Activated CD4-positive, alpha-beta T cell treated with anti-CD3 and anti-CD28 coated beads for 36 hours (primary cell): ENCODE measurements around the gene ASTN2. TPM values are rescaled to one million over a fixed set of nuclear protein-coding genes. Genes with fewer than 3 reads are reported as not detected.

ENCODE experiments used
- ATAC-seq: fragments of 200-7000 bp; cut with Tn5 transposase; one replicate; pipeline ENCODE4 v1.10.0; 2021; ENCODE audit warnings: mild to moderate bottlenecking, moderate library complexity
- CTCF ChIA-PET: fragments of 350-600 bp; sonication (Branson Sonifier 250); formaldehyde crosslinking; loops from one replicate; lab custom pipeline; 2021; ENCODE audit warnings: antibody characterized with exemption; lab: Charles Lee
- POLR2A ChIA-PET: fragments of 350-600 bp; sonication (Branson Sonifier 250); formaldehyde crosslinking; loops from one replicate; lab custom pipeline; 2021; ENCODE audit warnings: antibody characterized with exemption, inconsistent platforms; lab: Charles Lee
- DNase-seq: peaks from one replicate; pipeline ENCODE4 v3.0.0-alpha.2; 2020
- H3K27ac Mint-ChIP-seq: one replicate; pipeline ENCODE4 v1.8.0; 2021; ENCODE audit warnings: mixed read lengths
- H3K27me3 Mint-ChIP-seq: one replicate; pipeline ENCODE4 v1.8.0; 2021; ENCODE audit warnings: mixed read lengths
- H3K36me3 Mint-ChIP-seq: one replicate; pipeline ENCODE4 v1.8.0; 2021; ENCODE audit warnings: low read depth, mixed read lengths
- H3K4me1 Mint-ChIP-seq: one replicate; pipeline ENCODE4 v1.8.0; 2021; ENCODE audit warnings: mixed read lengths
- H3K4me3 Mint-ChIP-seq: one replicate; pipeline ENCODE4 v1.8.0; 2021; ENCODE audit warnings: mild to moderate bottlenecking, moderate library complexity, mixed read lengths
- H3K9me3 Mint-ChIP-seq: one replicate; pipeline ENCODE4 v1.8.0; 2021; ENCODE audit warnings: low read depth, mixed read lengths
- intact Hi-C, 2 experiments: fragments of 100-400 bp; cut with DNase I in 1 of 2; cut with micrococcal nuclease in 1 of 2; formaldehyde crosslinking; loops; one replicate each; pipeline versions ENCODE4 v1.14.2 to v1.15.1; 2022 to 2024; cut with DNase I, micrococcal nuclease
- total RNA-seq, 2 experiments: library from RNA; stranded (reverse); gene quantifications; one replicate each; pipeline ENCODE4 v1.2.3, GENCODE V29; 2021

ASTN2 gene
- total RNA-seq, 2 experiments from 2014 or later, result 3.0 to 4.2 TPM

DNA sequence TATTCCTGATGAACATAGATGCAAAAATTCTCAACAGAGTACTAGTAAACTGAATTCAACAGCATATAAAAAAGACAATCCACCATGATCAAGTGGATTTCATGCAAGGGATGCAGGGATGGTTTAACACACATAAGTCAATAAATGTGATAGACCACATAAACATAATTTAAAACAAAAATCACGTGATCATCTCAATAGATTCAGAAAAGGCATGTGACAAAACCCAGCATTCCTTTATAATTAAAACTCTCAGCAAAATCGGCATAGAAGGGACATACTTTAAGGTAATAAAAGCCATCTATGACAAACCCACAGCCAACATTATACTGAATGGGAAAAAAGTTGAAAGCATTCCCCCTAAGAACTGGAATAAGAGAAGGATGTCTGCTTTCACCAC lies 894.6 kb downstream of the ASTN2 start:
- ChIA-PET CTCF (no interaction called here), POLR2A (no interaction called here)
- Mint-ChIP-seq H3K36me3 (peaks cover 6% of the 10 kb centered on the region), H3K4me3 (no peak overlapping the region), H3K27ac (no peak overlapping the region), H3K9me3 (peaks cover 38% of the 10 kb centered on the region), H3K4me1 (no peaks in the 10 kb centered on the region), H3K27me3 (no peaks in the 10 kb centered on the region)
- DNase-seq, result no peak
- intact Hi-C loops, result no loop called here
- ATAC-seq, result no peak

DNA sequence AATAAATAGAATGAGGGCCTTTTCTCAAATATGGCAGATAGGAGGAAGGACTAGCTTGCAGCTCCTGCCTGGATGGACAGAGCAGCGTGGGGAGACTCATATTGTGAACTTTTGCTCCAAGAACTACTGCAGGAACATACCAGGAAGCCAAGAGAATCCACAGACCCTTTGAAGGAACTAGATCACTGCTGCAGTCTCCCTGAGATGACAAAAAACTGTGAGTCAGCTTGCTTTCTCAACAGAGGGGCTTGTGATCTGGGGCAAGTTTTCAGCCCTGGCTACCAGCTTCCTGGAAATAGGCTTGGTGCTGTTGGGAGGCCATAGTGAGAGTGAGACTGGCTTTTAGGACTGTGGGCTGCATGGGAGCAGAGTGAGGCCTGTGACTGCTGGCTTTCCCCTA lies 898.4 kb downstream of the ASTN2 start:
- peaks cover 32% of the 10 kb centered on the region for H3K9me3 Mint-ChIP-seq
- no peak overlapping the region for H3K27ac Mint-ChIP-seq
- no peak for ATAC-seq
- no peak overlapping the region for H3K4me3 Mint-ChIP-seq
- no peak for DNase-seq
- no peaks in the 10 kb centered on the region for H3K27me3 Mint-ChIP-seq
- peaks cover 6% of the 10 kb centered on the region for H3K36me3 Mint-ChIP-seq
- ChIA-PET POLR2A (no interaction called here), CTCF (no interaction called here)
- intact Hi-C loops, result no loop called here
- no peaks in the 10 kb centered on the region for H3K4me1 Mint-ChIP-seq

DNA sequence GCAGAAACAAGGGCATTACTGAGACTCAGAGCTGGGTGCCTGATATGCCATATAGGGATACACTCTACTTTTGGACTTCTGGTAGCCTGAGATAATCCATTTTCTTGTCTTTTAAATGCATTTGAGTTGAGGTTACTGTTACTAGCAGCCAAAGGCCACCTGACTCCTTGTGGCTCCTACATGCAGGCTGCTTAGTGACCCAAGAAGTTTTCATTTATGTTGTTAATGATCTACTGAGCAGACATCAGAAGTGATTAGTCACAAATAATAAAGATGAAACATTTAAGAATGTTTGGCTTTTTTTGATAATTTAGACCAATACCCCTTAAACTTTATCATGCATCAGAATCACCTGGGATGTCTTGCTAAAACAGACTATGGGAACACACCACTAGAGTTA lies 899.3 kb downstream of the ASTN2 start:
- ChIA-PET CTCF (no interaction called here), POLR2A (no interaction called here)
- no peak overlapping the region for H3K27ac Mint-ChIP-seq
- no peak for DNase-seq
- ATAC-seq, result no peak
- H3K27me3 Mint-ChIP-seq, result no peaks in the 10 kb centered on the region
- H3K9me3 Mint-ChIP-seq, result peaks cover 28% of the 10 kb centered on the region
- intact Hi-C loops, result no loop called here
- peaks cover 6% of the 10 kb centered on the region for H3K36me3 Mint-ChIP-seq
- no peak overlapping the region for H3K4me3 Mint-ChIP-seq
- no peaks in the 10 kb centered on the region for H3K4me1 Mint-ChIP-seq

DNA sequence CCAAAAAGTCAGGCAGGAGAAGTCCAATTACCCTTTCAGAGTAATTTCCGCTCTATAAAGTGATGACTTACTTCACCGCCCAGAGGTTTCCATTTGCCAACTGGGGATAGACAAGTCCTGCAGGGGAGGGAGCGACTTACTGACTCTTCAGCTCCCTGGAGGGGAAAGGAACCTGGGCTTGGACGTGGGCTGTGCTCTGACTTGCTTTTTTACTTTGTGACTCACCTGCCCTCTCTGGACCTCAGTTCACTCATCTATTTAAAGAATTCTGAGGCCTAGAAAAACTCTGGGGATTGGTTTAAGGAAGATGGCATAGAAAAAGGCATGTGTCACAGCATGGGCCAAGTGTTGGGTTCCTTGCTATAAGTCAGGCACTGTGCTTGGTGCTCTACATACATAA lies 908.2 kb downstream of the ASTN2 start:
- peaks cover 5% of the 10 kb centered on the region for H3K27me3 Mint-ChIP-seq
- H3K27ac Mint-ChIP-seq, result no peak overlapping the region
- peaks cover 14% of the 10 kb centered on the region for H3K9me3 Mint-ChIP-seq
- POLR2A ChIA-PET, result no interaction called here
- CTCF ChIA-PET, result interaction anchor here (1.2 kb wide), 1 partner anchor 10 kb away, joined by 3 read pairs; no protein-coding TSS in a partner anchor
- peaks cover 5% of the 10 kb centered on the region for H3K4me1 Mint-ChIP-seq
- H3K36me3 Mint-ChIP-seq, result peaks cover 4% of the 10 kb centered on the region
- no peak for ATAC-seq
- no peak overlapping the region for H3K4me3 Mint-ChIP-seq
- intact Hi-C loops, result no loop called here
- no peak for DNase-seq

DNA sequence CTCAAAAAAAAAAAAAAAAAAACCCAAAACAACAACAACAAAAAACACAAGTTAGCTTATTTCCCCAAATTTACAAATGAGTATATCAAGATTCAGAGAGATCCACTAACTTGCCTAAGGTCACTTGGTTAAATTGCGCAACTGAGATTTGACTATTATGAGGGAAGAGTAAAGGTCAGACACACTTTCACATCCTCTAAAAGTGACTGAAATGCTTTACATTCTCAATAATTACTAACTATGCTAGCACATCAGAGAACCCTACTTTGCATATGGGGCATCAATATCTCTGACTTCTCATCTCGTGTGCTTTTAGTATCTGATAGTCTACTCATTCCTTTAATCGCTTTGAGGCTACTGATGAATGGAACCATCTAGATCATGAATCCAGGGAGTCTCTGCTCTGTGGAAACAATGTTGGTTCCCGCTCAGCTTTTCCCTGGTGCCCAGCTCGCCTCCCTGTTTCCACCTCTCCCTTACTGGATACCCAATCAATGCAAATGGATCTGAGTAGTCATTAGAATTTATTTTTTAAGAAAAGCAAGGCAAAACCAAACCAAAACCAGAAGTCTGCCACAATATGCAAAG lies 909.9 kb downstream of the ASTN2 start:
- intact Hi-C loops, result no loop called here
- Mint-ChIP-seq H3K27ac (no peak overlapping the region), H3K4me3 (no peak overlapping the region), H3K27me3 (peaks cover 5% of the 10 kb centered on the region), H3K36me3 (peaks cover 4% of the 10 kb centered on the region), H3K9me3 (peaks cover 11% of the 10 kb centered on the region), H3K4me1 (peaks cover 5% of the 10 kb centered on the region)
- POLR2A ChIA-PET, result no interaction called here
- DNase-seq (no peak), ATAC-seq (no peak)
- CTCF ChIA-PET, result no interaction called here

DNA sequence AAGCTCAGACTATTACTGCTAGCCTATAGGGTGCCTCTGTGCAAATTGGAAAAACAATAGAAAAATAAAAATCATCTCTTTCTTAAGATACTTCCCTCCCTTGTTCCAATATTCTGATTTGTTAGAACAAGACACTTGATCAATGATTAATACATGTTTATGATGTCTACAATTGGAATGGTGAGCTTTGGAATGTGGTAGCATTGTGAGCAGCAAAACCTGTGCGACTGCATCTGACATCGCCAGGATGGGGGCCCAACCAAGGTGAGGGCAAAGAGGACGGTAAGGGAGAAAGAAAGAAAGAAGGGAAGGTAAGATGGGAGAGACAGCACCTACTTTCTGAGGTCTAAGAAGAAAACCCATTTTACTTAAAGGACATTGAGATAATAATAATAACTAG lies 910.8 kb downstream of the ASTN2 start:
- DNase-seq (no peak), ATAC-seq (no peak)
- Mint-ChIP-seq H3K4me1 (peaks cover 5% of the 10 kb centered on the region), H3K36me3 (peaks cover 4% of the 10 kb centered on the region), H3K4me3 (no peak overlapping the region), H3K27me3 (peaks cover 5% of the 10 kb centered on the region), H3K27ac (no peak overlapping the region), H3K9me3 (peaks cover 8% of the 10 kb centered on the region)
- intact Hi-C loops, result no loop called here
- POLR2A ChIA-PET, result no interaction called here
- CTCF ChIA-PET, result interaction anchor here (0.5 kb wide), 2 partner anchors 430 to 910 kb away, joined by 3 read pairs; no protein-coding TSS in a partner anchor

DNA sequence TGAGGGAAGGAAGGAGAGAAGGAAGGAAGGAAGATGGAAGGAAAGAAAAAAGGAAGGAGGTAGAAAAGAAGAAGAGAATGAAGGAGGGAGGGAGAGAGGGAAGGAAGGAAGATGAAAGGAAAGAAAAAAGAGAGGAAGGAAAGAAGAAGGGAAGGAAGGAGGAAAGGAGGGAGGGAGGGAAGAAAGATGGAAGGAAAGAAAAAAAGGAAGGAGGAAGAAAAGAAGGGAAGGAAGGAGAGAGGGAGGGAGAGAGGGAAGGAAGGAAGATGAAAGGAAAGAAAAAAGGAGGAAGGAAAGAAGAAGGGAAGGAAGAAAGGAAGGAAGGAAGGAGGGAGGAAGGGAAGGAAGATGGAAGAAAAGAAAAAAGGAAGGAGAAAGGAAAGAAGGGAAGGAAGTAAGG lies 912.1 kb downstream of the ASTN2 start:
- H3K36me3 Mint-ChIP-seq, result peaks cover 4% of the 10 kb centered on the region
- peaks cover 8% of the 10 kb centered on the region for H3K9me3 Mint-ChIP-seq
- H3K27ac Mint-ChIP-seq, result no peak overlapping the region
- intact Hi-C loops, result no loop called here
- no peak overlapping the region for H3K4me3 Mint-ChIP-seq
- ChIA-PET CTCF (no interaction called here), POLR2A (no interaction called here)
- DNase-seq (no peak), ATAC-seq (no peak)
- H3K27me3 Mint-ChIP-seq, result peaks cover 5% of the 10 kb centered on the region
- H3K4me1 Mint-ChIP-seq, result peaks cover 5% of the 10 kb centered on the region

DNA sequence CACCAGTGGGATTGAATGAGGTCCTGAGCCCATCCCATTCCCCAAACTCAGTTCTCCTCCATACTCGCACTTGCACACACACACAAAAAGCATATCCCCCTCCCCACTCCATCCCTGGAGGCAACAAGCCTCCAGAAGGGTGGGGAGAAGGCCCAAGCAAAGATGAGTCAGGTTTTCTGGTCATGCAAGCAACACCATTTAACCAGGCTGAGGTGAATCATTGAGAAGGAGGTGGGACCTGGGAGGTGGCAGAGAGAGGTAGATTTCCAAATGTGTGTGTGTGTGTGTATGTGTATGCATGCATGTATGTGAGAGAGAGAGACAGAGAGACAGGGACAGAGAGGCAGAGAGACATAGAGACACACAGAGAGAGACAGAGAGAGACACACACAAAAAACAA lies 913.0 kb downstream of the ASTN2 start:
- intact Hi-C loops, result no loop called here
- Mint-ChIP-seq H3K27me3 (peaks cover 5% of the 10 kb centered on the region), H3K9me3 (peaks cover 6% of the 10 kb centered on the region), H3K4me3 (no peak overlapping the region), H3K36me3 (peaks cover 4% of the 10 kb centered on the region), H3K27ac (no peak overlapping the region), H3K4me1 (peaks cover 5% of the 10 kb centered on the region)
- CTCF ChIA-PET, result no interaction called here
- POLR2A ChIA-PET, result no interaction called here
- no peak for ATAC-seq
- DNase-seq, result no peak

DNA sequence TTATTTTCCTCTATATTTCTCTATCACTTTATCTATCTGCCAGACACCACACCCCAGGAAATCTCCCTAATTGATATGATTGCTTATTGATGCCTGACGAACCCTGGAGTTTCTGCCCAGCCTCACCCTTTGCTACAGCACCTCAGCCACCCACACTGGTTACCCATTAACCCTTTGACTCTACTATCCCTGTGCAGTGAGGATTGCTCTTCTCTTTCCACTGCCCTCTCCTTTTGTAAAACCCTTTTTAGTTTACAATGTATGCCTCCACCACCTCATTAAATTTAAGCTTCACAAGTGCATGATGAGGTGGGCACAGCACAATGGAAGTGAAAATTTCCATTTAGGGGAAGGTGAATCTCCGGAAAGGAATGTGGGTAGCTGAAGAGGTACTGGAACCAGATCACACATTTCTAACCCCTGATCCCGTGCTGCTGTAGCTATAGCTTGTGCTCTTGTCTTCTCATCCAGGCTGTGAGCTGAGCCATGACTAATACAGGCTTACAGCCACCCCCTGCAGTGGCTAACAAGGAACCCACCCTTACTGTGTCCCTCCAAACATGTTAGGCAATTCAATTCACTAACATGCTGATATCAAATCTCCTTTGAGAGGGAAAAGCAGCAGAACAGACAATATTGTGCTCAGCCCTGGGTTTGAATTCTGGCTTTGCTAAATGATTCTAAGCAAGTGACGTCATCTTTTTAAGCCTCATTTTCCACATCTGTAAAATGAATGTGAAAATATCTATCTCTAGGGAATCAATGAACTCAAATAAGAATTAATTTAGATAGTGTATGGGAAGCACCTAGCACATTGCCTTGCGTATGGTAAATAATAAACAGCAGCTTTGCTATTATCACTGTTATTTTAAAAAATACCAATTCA lies 914.6 kb downstream of the ASTN2 start:
- peaks cover 6% of the 10 kb centered on the region for H3K9me3 Mint-ChIP-seq
- DNase-seq (no peak), ATAC-seq (no peak)
- no peak overlapping the region for H3K27ac Mint-ChIP-seq
- H3K36me3 Mint-ChIP-seq, result peaks cover 4% of the 10 kb centered on the region
- H3K4me1 Mint-ChIP-seq, result peaks cover 5% of the 10 kb centered on the region
- peaks cover 5% of the 10 kb centered on the region for H3K27me3 Mint-ChIP-seq
- intact Hi-C loops, result loop anchor here (5.0 to 10.0 kb wide), 2 partner anchors 165 to 908 kb away; no protein-coding TSS in a partner anchor
- no peak overlapping the region for H3K4me3 Mint-ChIP-seq
- ChIA-PET CTCF (no interaction called here), POLR2A (no interaction called here)

DNA sequence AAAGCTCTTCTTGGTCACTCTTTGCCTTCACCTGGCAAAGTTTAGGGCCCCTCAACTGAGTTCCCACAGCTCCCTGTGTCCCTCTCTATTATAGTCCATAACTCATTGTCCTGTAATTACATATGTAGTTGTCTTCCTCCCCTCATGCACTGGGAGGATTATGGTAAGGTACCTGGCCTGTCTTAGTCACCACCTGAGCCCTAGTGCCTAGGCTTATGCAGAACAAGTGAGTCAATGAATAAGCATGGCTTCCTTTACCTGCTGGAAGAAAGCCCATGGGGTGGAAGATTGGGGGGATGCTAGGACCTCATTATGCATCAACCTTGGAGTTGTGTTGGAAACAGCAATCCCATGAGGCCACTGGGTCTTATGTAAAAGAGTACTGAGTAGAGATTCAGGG lies 915.4 kb downstream of the ASTN2 start:
- POLR2A ChIA-PET, result no interaction called here
- intact Hi-C loops, result loop anchor here (5.0 to 10.0 kb wide), 2 partner anchors 165 to 907 kb away; no protein-coding TSS in a partner anchor

DNA sequence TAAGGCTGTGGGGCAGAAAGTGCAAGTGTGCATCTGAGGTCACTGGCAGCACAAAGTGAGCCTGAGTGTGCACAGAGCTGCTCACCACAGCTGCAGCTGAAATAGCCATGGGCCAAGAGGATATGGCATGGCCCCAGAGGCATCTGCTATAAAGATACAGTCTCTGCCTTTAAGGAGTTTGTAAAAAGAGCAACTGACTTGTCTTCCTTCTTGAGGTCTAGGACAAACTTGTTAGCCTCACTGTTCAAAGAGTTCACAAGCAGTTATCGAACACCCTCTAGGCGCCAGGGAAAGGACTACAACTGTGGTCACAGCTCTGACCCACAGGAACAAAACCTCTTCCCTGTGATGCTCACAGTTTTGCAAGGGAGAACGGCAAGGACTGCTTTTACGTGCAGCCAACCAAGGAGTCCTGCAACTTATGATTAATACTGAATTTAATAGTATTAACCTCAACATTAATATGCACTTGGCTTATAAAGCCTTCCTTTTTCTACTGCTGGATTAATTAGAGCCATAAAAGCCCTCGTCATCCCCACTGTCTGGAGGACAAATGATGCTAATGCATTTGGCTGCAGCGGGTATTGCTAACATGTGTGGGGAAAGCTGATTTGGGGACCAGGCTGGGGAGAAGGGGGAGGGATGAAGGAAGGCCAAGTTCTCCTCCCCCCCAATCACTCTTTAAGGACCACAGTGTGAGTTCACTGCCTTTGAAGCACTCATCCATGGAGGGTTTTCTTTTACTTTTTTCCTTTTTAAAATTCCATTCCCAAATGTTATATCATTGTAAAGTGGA lies 917.6 kb downstream of the ASTN2 start:
- intact Hi-C loops, result loop anchor here (5.0 to 10.0 kb wide), 2 partner anchors 168 to 905 kb away; no protein-coding TSS in a partner anchor
- Mint-ChIP-seq H3K27ac (no peak overlapping the region), H3K27me3 (peaks cover 5% of the 10 kb centered on the region), H3K36me3 (peaks cover 4% of the 10 kb centered on the region), H3K9me3 (peaks cover 5% of the 10 kb centered on the region), H3K4me1 (peaks cover 5% of the 10 kb centered on the region), H3K4me3 (no peak overlapping the region)
- ChIA-PET POLR2A (no interaction called here), CTCF (interaction anchor here (1.1 kb wide), 1 partner anchor 9 kb away, joined by 3 read pairs; no protein-coding TSS in a partner anchor)
- DNase-seq, result no peak
- no peak for ATAC-seq

More for the DNA sequence above, 915.4 kb downstream of the ASTN2 start:
- H3K4me3 Mint-ChIP-seq, result no peak overlapping the region
- ATAC-seq (no peak), DNase-seq (no peak)
- CTCF ChIA-PET, result interaction anchor here (0.5 kb wide), 1 partner anchor 135 kb away, joined by 4 read pairs; no protein-coding TSS in a partner anchor
- H3K27ac Mint-ChIP-seq, result no peak overlapping the region
- H3K9me3 Mint-ChIP-seq, result peaks cover 6% of the 10 kb centered on the region
- H3K27me3 Mint-ChIP-seq, result peaks cover 5% of the 10 kb centered on the region
- peaks cover 5% of the 10 kb centered on the region for H3K4me1 Mint-ChIP-seq
- peaks cover 4% of the 10 kb centered on the region for H3K36me3 Mint-ChIP-seq
